H1 (cell line): ENCODE measurements around the gene MARVELD2. TPM values are rescaled to one million over a fixed set of nuclear protein-coding genes. Genes with fewer than 3 reads are reported as not detected.

Experiments used
- CTCF ChIA-PET: fragments of 300-600 bp; sonication (Branson Sonifier 250); formaldehyde crosslinking; loops from one replicate; lab custom pipeline; 2021; ENCODE audit not compliant: partially characterized antibody; lab: Charles Lee
- POLR2A ChIA-PET: fragments of 300-600 bp; sonication (Branson Sonifier 250); formaldehyde crosslinking; loops from one replicate; lab custom pipeline; 2021; ENCODE audit warnings: inconsistent platforms; ENCODE audit not compliant: partially characterized antibody; lab: Charles Lee
- DNase-seq, 2 experiments: peaks; one replicate each; pipeline versions ENCODE4 v3.0.0 to v3.0.0-alpha.2; 2010 to 2022; ENCODE audit warnings: low spot score in 2 of 2, low read depth in 1 of 2, mixed read lengths in 1 of 2
- FAIRE-seq: peaks from 2 replicates; lab custom pipeline; 2011; peaks lifted over from hg19 to GRCh38; lab: Jason Lieb, UNC
- H2AFZ ChIP-seq: 2 replicates; pipeline ENCODE4 v1.8.1; 2012; ENCODE audit warnings: low read length, inconsistent platforms
- H2AK5ac ChIP-seq: 2 replicates; pipeline ENCODE4 v1.6.1; 2013; ENCODE audit warnings: low read depth, low read length
- H2BK120ac ChIP-seq: replicated peaks from 2 replicates; pipeline ENCODE3; 2013; ENCODE audit warnings: low read depth, low read length, inconsistent platforms
- H2BK12ac ChIP-seq: 2 replicates; pipeline ENCODE4 v1.6.1; 2013; ENCODE audit warnings: low read depth, low read length
- H2BK15ac ChIP-seq: 2 replicates; pipeline ENCODE4 v1.6.1; 2013; ENCODE audit warnings: low read length
- H2BK20ac ChIP-seq: 2 replicates; pipeline ENCODE4 v1.6.1; 2013; ENCODE audit warnings: low read length
- H2BK5ac ChIP-seq: 2 replicates; pipeline ENCODE4 v1.6.1; 2013; ENCODE audit warnings: low read depth, low read length
- H3K14ac ChIP-seq: 2 replicates; pipeline ENCODE4 v1.6.1; 2013; ENCODE audit warnings: inconsistent platforms; ENCODE audit not compliant: insufficient read length
- H3K18ac ChIP-seq: 2 replicates; pipeline ENCODE4 v1.6.1; 2013; ENCODE audit warnings: low read length; ENCODE audit errors: extremely low read depth
- H3K23ac ChIP-seq: 2 replicates; pipeline ENCODE4 v1.6.1; 2013; ENCODE audit warnings: inconsistent platforms; ENCODE audit not compliant: insufficient read length
- H3K23me2 ChIP-seq: 2 replicates; pipeline ENCODE4 v1.6.1; 2013; ENCODE audit warnings: low read depth, low read length
- H3K27ac ChIP-seq: 2 replicates; pipeline ENCODE4 v1.6.1; 2011; ENCODE audit warnings: low read depth, low read length, inconsistent platforms
- H3K27me3 ChIP-seq, 4 experiments: replicated peaks in 1 of 4; 1 replicate in 1 of 4; 2 replicates in 3 of 4; pipeline versions ENCODE4 v1.6.1 to v1.8.1; 2011 to 2013; ENCODE audit warnings: low read length in 3 of 4, mild to moderate bottlenecking in 3 of 4, inconsistent platforms in 2 of 4, mixed read lengths in 2 of 4, moderate library complexity in 1 of 4; ENCODE audit not compliant: control insufficient read depth in 3 of 4, insufficient read depth in 3 of 4; ENCODE audit errors: extremely low read depth in 1 of 4
- H3K36me3 ChIP-seq, 4 experiments: 2 replicates each; pipeline versions ENCODE4 v1.6.1 to v1.8.1; 2011 to 2013; ENCODE audit warnings: mild to moderate bottlenecking in 4 of 4, low read length in 3 of 4, moderate library complexity in 2 of 4, control low read depth in 1 of 4, inconsistent platforms in 1 of 4; ENCODE audit not compliant: insufficient read depth in 4 of 4, control insufficient read depth in 2 of 4
- H3K4ac ChIP-seq: replicated peaks from 2 replicates; pipeline ENCODE3; 2013; ENCODE audit warnings: low read length, low read depth, mixed read lengths, inconsistent platforms; ENCODE audit not compliant: insufficient read length
- H3K4me1 ChIP-seq, 4 experiments: replicated peaks in 1 of 4; 1 replicate in 1 of 4; 2 replicates in 3 of 4; pipeline versions ENCODE4 v1.6.1 to v1.8.1; 2011 to 2013; ENCODE audit warnings: low read length in 3 of 4, inconsistent platforms in 2 of 4, mixed read lengths in 1 of 4; ENCODE audit not compliant: insufficient read depth in 4 of 4, control insufficient read depth in 3 of 4
- H3K4me2 ChIP-seq, 2 experiments: 2 replicates each; pipeline versions ENCODE4 v1.6.1 to v1.8.1; 2011 to 2013; ENCODE audit warnings: low read depth in 2 of 2, low read length in 2 of 2, control low read depth in 1 of 2, inconsistent platforms in 1 of 2, mild to moderate bottlenecking in 1 of 2; ENCODE audit not compliant: insufficient read depth in 1 of 2
- H3K4me3 ChIP-seq, 4 experiments: fragments of 200-600, 300-600 bp in 1 of 4; sonication (generic), shearing (Covaris generic), sonication (Bioruptor Twin) in 1 of 4; 2 replicates each; pipeline versions ENCODE4 v1.5.1 to v1.8.1; 2011 to 2016; ENCODE audit warnings: low read length in 4 of 4, low read depth in 3 of 4, control low read depth in 2 of 4, inconsistent platforms in 2 of 4, mild to moderate bottlenecking in 2 of 4, mixed read lengths in 1 of 4, moderate library complexity in 1 of 4; ENCODE audit not compliant: insufficient read depth in 2 of 4; ENCODE audit errors: extremely low read depth in 1 of 4
- H3K56ac ChIP-seq: replicated peaks from 2 replicates; pipeline ENCODE3; 2013; ENCODE audit warnings: low read depth, mild to moderate bottlenecking, mixed read lengths, low read length, inconsistent platforms; ENCODE audit not compliant: insufficient read length
- H3K79me1 ChIP-seq: 2 replicates; pipeline ENCODE4 v1.6.1; 2013; ENCODE audit warnings: low read depth, low read length, control low read depth
- H3K79me2 ChIP-seq, 2 experiments: 2 replicates each; pipeline versions ENCODE4 v1.6.1 to v1.8.1; 2012 to 2013; ENCODE audit warnings: low read length in 2 of 2, mild to moderate bottlenecking in 2 of 2, inconsistent platforms in 1 of 2; ENCODE audit not compliant: insufficient read depth in 2 of 2, control insufficient read depth in 1 of 2
- H3K9ac ChIP-seq, 4 experiments: replicated peaks in 1 of 4; 1 replicate in 1 of 4; 2 replicates in 3 of 4; pipeline versions ENCODE4 v1.6.1 to v1.8.1; 2011 to 2013; ENCODE audit warnings: low read depth in 3 of 4, low read length in 3 of 4, control low read depth in 2 of 4, mild to moderate bottlenecking in 2 of 4, moderate library complexity in 2 of 4, inconsistent platforms in 1 of 4; ENCODE audit errors: extremely low read depth in 1 of 4
- H3K9me3 ChIP-seq, 2 experiments: 2 replicates each; pipeline versions ENCODE4 v1.6.1 to v1.8.1; 2012 to 2013; ENCODE audit warnings: mild to moderate bottlenecking in 2 of 2, moderate library complexity in 2 of 2, control low read depth in 1 of 2, inconsistent platforms in 1 of 2, low read depth in 1 of 2, low read length in 1 of 2, mixed read lengths in 1 of 2; ENCODE audit not compliant: insufficient read depth in 2 of 2
- H4K20me1 ChIP-seq, 2 experiments: replicated peaks in 1 of 2; 2 replicates each; pipeline versions ENCODE3 to v1.8.1; 2011 to 2013; ENCODE audit warnings: inconsistent platforms in 2 of 2, low read length in 2 of 2, mild to moderate bottlenecking in 1 of 2; ENCODE audit not compliant: insufficient read depth in 2 of 2, control insufficient read depth in 1 of 2
- H4K5ac ChIP-seq: 2 replicates; pipeline ENCODE4 v1.6.1; 2013; ENCODE audit warnings: low read length, low read depth, mixed read lengths, inconsistent platforms; ENCODE audit not compliant: insufficient read length
- H4K8ac ChIP-seq: 2 replicates; pipeline ENCODE4 v1.8.0; 2013; ENCODE audit warnings: mild to moderate bottlenecking, moderate library complexity, low read length, inconsistent platforms; ENCODE audit not compliant: insufficient read depth; ENCODE audit errors: extremely low read depth
- H4K91ac ChIP-seq: replicated peaks from 2 replicates; pipeline ENCODE3; 2013; ENCODE audit warnings: low read length, mixed read lengths, inconsistent platforms; ENCODE audit not compliant: insufficient read length
- CHD2 ChIP-seq: IDR thresholded peaks from 2 replicates; pipeline ENCODE4 v1.6.1; 2012; ENCODE audit warnings: low read length, improper control_type of control experiment
- CREB1 ChIP-seq: IDR thresholded peaks from 2 replicates; pipeline ENCODE4 v1.6.1; 2012; ENCODE audit warnings: inconsistent platforms
- CTBP2 ChIP-seq: IDR thresholded peaks from 2 replicates; pipeline ENCODE4 v1.7.0; 2011; ENCODE audit warnings: borderline replicate concordance, mild to moderate bottlenecking, moderate library complexity, mixed read lengths, low read length; ENCODE audit not compliant: insufficient read depth, insufficient read length
- PHF8 ChIP-seq: fragments of 200-600 bp; sonication (generic); conservative IDR thresholded peaks from 2 replicates; pipeline ENCODE4 v1.7.1; 2012; ENCODE audit warnings: low read depth, mild to moderate bottlenecking, inconsistent platforms, low read length, moderate library complexity
- POLR2A ChIP-seq, 2 experiments: IDR thresholded peaks; 1 replicate in 1 of 2; 2 replicates in 1 of 2; pipeline ENCODE4 v1.6.1; 2011; ENCODE audit warnings: low read depth in 2 of 2, low read length in 2 of 2, mild to moderate bottlenecking in 2 of 2; ENCODE audit errors: control extremely low read depth in 1 of 2
- TEAD4 ChIP-seq: IDR thresholded peaks from 2 replicates; pipeline ENCODE4 v1.6.1; 2012; ENCODE audit warnings: low read depth, low read length, inconsistent platforms, mixed read lengths
- WGBS, 2 experiments: shearing (Covaris generic) in 1 of 2; methylation state at CpG; one replicate each; pipeline versions ENCODE4 v1.1.6 to v1.1.7; 2013 to 2015; ENCODE audit warnings: low lambda C conversion rate in 2 of 2, mixed read lengths in 2 of 2, inconsistent platforms in 1 of 2, low coverage in 1 of 2, missing lambda C conversion rate in 1 of 2; ENCODE audit not compliant: insufficient replicate concordance in 2 of 2, insufficient coverage in 1 of 2, insufficient read length in 1 of 2; ENCODE audit errors: extremely low coverage in 1 of 2, missing lambda C conversion rate in 1 of 2; 5-methylcytosine and 5-hydroxymethylcytosine counted together
- polyA plus RNA-seq, 7 experiments: library from polyadenylated mRNA; depleted of rRNA in 3 of 7; stranded (reverse) in 5 of 7; unstranded in 2 of 7; fragments of >200 nt in 5 of 7; fragments of 200-250 nt in 2 of 7; gene quantifications; 1 replicate in 5 of 7; 2 replicates in 1 of 7; 4 replicates in 1 of 7; pipeline versions ENCODE4 v1.2.1 to v1.2.3, GENCODE V29; 2011 to 2013; ENCODE audit warnings: missing spikeins in 2 of 7, mixed read lengths in 2 of 7
- total RNA-seq: library from RNA; stranded (reverse); fragmentation: NEBNext Ultra II Directional; extraction: Animal tissue kit (Norgen Biotek cat#: 25700); gene quantifications from 2 replicates; pipeline ENCODE4 v1.2.1, GENCODE V29; 2021

MARVELD2 gene
- total and polyA plus RNA-seq, 2 of the 8 experiments (the other 6 are each of a cell fraction or from before 2014, with no cell fraction given): 18.7 to 31.0 TPM

- TF ChIP-seq CHD2: no peak
- peak; percentile 76; the same call in 1 of the 2 replicates for TF ChIP-seq PHF8
- TF ChIP-seq CTBP2: peak; percentile 10
- 0 out of 2 replicates have a peak, but pooled peaks have one; percentile 15 for TF ChIP-seq TEAD4
- TF ChIP-seq CREB1: no peak
- TF ChIP-seq POLR2A (IDR thresholded peaks at IDR 0.05; ENCODE audit: control extremely low read depth in 1 of 2, low read depth in 2 of 2, low read length in 2 of 2): peak in 1 of 2 experiments; percentile 28; a peak in 1 of 3 replicates
- TF ChIP-seq, all 59 proteins: peak for 4
- Histone ChIP-seq H2BK15ac (no peak overlapping the region), H2BK5ac (peak overlapping the region; percentile 95), H3K27ac (peak overlapping the region; percentile 93), H2BK12ac (peak overlapping the region; percentile 94), H4K91ac (peak overlapping the region; percentile 25), H3K23me2 (peaks cover 2% of the 10 kb centered on the region; the same call in 1 of the 2 replicates), H3K14ac (no peak overlapping the region), H4K8ac (peak overlapping the region; percentile 99), H3K27me3 (no peaks in the 10 kb centered on the region), H2AFZ (no peak overlapping the region), H2AK5ac (no peak overlapping the region), H3K4me2 (peak overlapping the region; percentile 78 to 87), H3K9ac (peak overlapping the region; percentile 70 to 94 (median 88)), H2BK20ac (no peak overlapping the region), H3K9me3 (no peaks in the 10 kb centered on the region), H3K56ac (peak overlapping the region; percentile 78), H3K36me3 (no peaks in the 10 kb centered on the region), H2BK120ac (no peak overlapping the region), H3K18ac (peak overlapping the region; percentile 68), H4K5ac (peak overlapping the region; percentile 70), H3K79me2 (peaks cover 9 to 40% of the 10 kb centered on the region in 2 experiments), H3K4ac (peak overlapping the region; percentile 16), H4K20me1 (peaks cover 0 to 1% of the 10 kb centered on the region in 2 experiments), H3K4me3 (peak overlapping the region; percentile 82 to 96 (median 92)), H3K79me1 (peaks cover 3% of the 10 kb centered on the region; the same call in 1 of the 2 replicates), H3K4me1 (peaks cover 0 to 9% (median 6%) of the 10 kb centered on the region in 4 experiments; a peak in 4 of 7 replicates), H3K23ac (no peak overlapping the region)
- ChIA-PET POLR2A (interaction anchor here (1.0 to 1.8 kb wide), 6 partner anchors 9 to 399 kb away, joined by 3 to 8 read pairs (median 4); partner anchors contain the start of genes GTF2H2C, MARVELD2 and SLC30A5), CTCF (interaction anchor here (1.0 kb wide), 1 partner anchor 28 kb away, joined by 3 read pairs; no protein-coding TSS in a partner anchor)
- no peak for FAIRE-seq
- peak in 1 of 2 experiments; percentile 81 for DNase-seq
- 1% methylated on average over 29 of the region's 42 CpGs; no CpG with 5 or more reads in 1 of the 2 experiments for WGBS, 2 experiments
Measured at GRCh38 chr5:69492923-69493395, 78.0 kb downstream of the MARVELD2 start.
